Measurements from ENCODE around the gene FAM53B.

DNA sequence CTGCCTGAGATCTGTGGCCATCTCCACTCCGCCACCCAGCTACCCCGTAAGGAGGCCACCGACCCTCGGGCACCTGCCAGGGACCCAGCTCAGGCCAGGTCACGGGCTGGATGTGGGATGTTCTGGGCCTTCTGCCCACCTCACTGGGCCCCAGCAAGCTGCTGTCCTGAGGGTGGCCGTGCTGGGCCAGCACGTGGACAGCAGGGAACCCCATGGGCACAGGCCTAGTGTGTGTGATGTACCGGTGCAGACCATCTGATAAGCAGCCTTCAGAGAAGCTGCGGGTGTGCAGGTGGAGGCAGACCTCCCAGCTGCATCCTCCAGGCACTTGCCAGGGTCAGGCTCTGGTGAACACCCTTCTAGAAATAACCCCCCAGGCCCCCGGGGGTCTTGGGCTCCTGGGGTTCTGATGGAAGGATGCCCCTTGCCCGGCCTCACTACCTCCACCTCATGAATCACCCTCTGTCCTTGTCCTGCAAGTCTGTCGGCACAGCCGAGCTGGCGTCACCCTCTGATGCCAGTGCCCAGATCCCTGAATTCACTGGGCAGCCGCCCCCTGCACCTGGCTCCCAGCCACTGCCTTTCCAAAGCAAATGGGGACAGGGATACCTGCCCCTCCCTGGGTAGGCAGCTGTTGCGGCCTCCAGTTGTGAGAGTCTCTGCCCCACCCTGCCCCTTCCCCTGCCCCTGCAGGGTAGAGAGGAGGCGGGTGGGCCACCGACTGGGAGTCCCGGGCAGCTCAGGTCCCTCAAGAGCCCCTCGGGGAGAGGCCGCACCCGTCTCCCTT is 139.8 kb downstream of the FAM53B start:
- TF ChIP-seq, protein P1, sequence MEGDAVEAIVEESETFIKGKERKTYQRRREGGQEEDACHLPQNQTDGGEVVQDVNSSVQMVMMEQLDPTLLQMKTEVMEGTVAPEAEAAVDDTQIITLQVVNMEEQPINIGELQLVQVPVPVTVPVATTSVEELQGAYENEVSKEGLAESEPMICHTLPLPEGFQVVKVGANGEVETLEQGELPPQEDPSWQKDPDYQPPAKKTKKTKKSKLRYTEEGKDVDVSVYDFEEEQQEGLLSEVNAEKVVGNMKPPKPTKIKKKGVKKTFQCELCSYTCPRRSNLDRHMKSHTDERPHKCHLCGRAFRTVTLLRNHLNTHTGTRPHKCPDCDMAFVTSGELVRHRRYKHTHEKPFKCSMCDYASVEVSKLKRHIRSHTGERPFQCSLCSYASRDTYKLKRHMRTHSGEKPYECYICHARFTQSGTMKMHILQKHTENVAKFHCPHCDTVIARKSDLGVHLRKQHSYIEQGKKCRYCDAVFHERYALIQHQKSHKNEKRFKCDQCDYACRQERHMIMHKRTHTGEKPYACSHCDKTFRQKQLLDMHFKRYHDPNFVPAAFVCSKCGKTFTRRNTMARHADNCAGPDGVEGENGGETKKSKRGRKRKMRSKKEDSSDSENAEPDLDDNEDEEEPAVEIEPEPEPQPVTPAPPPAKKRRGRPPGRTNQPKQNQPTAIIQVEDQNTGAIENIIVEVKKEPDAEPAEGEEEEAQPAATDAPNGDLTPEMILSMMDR (IDR thresholded peaks at IDR 0.05; ENCODE audit: low read length): no peak
- no peak for TF ChIP-seq EZH2 (optimal IDR thresholded peaks at IDR 0.05; ENCODE audit: low read depth, low read length)

Measured in MM.1S (cell line).